Limb (tissue), 2 donors: Measurements from ENCODE around the gene FGR.
"Not testable (repeated sequence)": the region's sequence is repeated elsewhere in the genome, so short reads cannot be mapped to it uniquely, and the experiment has no call there.

Source experiments
- DNase-seq, 2 donors: peaks; one replicate each; pipeline ENCODE4 v3.0.0-alpha.2; 2016; ENCODE audit errors: extremely low spot score in 2 of 2

FGR gene

GRCh38 chr1:27660300-27660835 lies 25.4 kb upstream of the FGR start:
- DNase-seq: no peak

- DNase-seq: peak; percentile 88 to 91
Observed at GRCh38 chr1:27659497-27660299, 24.7 kb upstream of the FGR start.

GRCh38 chr1:27658951-27659496 lies 24.0 kb upstream of the FGR start:
- DNase-seq: no peak

GRCh38 chr1:27656157-27656893 lies 21.3 kb upstream of the FGR start:
- no peak for DNase-seq

GRCh38 chr1:27655151-27655937 lies 20.4 kb upstream of the FGR start:
- no peak for DNase-seq

GRCh38 chr1:27652111-27652864 lies 17.3 kb upstream of the FGR start:
- DNase-seq: no peak

GRCh38 chr1:27650539-27651175 lies 15.7 kb upstream of the FGR start:
- no peak for DNase-seq

GRCh38 chr1:27650171-27650538 lies 15.2 kb upstream of the FGR start:
- DNase-seq: no peak

- DNase-seq: no peak
Observed at GRCh38 chr1:27649306-27649635, 14.3 kb upstream of the FGR start.

- no peak for DNase-seq
Observed at GRCh38 chr1:27648602-27649305, 13.8 kb upstream of the FGR start.

GRCh38 chr1:27647328-27647727 lies 12.3 kb upstream of the FGR start:
- no peak for DNase-seq

- no peak for DNase-seq
Observed at GRCh38 chr1:27646676-27647075, 11.7 kb upstream of the FGR start.

GRCh38 chr1:27645071-27645415 lies 10.1 kb upstream of the FGR start:
- no peak for DNase-seq

GRCh38 chr1:27644369-27645070 lies 9.5 kb upstream of the FGR start:
- DNase-seq: no peak

GRCh38 chr1:27643600-27644368 lies 8.8 kb upstream of the FGR start:
- DNase-seq: no peak

- not testable (repeated sequence) for DNase-seq
Observed at GRCh38 chr1:27640514-27640913, 5.5 kb upstream of the FGR start.

- DNase-seq: no peak
Observed at GRCh38 chr1:27638805-27639204, 3.8 kb upstream of the FGR start.

- no peak for DNase-seq
Observed at GRCh38 chr1:27638047-27638734, 3.2 kb upstream of the FGR start.
